ENCODE data around the gene FTHL17. TPM values are rescaled to one million over a fixed set of nuclear protein-coding genes. Genes with fewer than 3 reads are reported as not detected.

FTHL17 gene
- total RNA-seq, 1 donor from 2014 or later = not detected

DNA sequence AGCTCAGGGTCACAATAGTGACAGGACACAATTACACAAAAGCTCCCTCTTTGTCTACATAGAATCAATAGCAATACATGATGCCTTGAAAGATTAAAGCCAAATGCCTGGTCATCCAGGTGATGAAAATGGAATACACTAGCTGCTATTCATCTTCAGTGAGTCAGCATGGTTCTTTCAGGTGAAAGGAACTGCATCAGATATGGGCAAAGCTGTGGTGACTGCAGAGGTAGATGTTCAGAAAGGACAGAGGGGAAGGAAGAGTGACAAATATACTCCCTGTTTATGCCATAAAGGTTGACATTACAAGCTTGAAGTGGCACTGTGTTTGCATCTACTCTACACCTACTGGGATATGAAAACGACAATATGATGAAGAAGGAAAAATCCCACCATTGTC, 20.0 kb upstream of the FTHL17 start:
- Histone ChIP-seq H3K9me3 (ENCODE audit: insufficient read depth, low read depth, low read length) (no peaks in the 10 kb centered on the region), H3K27ac (ENCODE audit: low read depth, low read length) (no peak overlapping the region), H3K4me1 (ENCODE audit: insufficient read depth, low read length) (no peaks in the 10 kb centered on the region), H3K9ac (ENCODE audit: low read length) (no peak overlapping the region), H2AFZ (ENCODE audit: low read depth, low read length) (no peak overlapping the region), H3K79me2 (ENCODE audit: insufficient read depth, low read length) (no peaks in the 10 kb centered on the region), H3K4me3 (ENCODE audit: insufficient read depth, low read depth, low read length) (no peak overlapping the region), H4K20me1 (ENCODE audit: insufficient read depth, low read length) (no peaks in the 10 kb centered on the region), H3K27me3 (ENCODE audit: insufficient read depth, low read length) (no peaks in the 10 kb centered on the region), H3K4me2 (ENCODE audit: low read length) (no peak overlapping the region), H3K36me3 (ENCODE audit: insufficient read depth, low read length) (no peaks in the 10 kb centered on the region)
- Mint-ChIP-seq H3K4me1 (ENCODE audit: low read depth, unreplicated experiment) (no peaks in the 10 kb centered on the region), H3K27ac (ENCODE audit: unreplicated experiment) (no peak overlapping the region), H3K9me3 (ENCODE audit: unreplicated experiment) (no peaks in the 10 kb centered on the region), H3K27me3 (ENCODE audit: low read depth, unreplicated experiment) (no peaks in the 10 kb centered on the region), H3K36me3 (ENCODE audit: low read depth, unreplicated experiment) (no peaks in the 10 kb centered on the region), H3K4me3 (ENCODE audit: unreplicated experiment) (no peak overlapping the region)
- DNase-seq (ENCODE audit: low read depth) (no peak), FAIRE-seq (no peak)
- TF ChIP-seq, protein P1, sequence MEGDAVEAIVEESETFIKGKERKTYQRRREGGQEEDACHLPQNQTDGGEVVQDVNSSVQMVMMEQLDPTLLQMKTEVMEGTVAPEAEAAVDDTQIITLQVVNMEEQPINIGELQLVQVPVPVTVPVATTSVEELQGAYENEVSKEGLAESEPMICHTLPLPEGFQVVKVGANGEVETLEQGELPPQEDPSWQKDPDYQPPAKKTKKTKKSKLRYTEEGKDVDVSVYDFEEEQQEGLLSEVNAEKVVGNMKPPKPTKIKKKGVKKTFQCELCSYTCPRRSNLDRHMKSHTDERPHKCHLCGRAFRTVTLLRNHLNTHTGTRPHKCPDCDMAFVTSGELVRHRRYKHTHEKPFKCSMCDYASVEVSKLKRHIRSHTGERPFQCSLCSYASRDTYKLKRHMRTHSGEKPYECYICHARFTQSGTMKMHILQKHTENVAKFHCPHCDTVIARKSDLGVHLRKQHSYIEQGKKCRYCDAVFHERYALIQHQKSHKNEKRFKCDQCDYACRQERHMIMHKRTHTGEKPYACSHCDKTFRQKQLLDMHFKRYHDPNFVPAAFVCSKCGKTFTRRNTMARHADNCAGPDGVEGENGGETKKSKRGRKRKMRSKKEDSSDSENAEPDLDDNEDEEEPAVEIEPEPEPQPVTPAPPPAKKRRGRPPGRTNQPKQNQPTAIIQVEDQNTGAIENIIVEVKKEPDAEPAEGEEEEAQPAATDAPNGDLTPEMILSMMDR (IDR thresholded peaks at IDR 0.05; ENCODE audit: insufficient read depth, low read depth, low read length) = no peak

DNA sequence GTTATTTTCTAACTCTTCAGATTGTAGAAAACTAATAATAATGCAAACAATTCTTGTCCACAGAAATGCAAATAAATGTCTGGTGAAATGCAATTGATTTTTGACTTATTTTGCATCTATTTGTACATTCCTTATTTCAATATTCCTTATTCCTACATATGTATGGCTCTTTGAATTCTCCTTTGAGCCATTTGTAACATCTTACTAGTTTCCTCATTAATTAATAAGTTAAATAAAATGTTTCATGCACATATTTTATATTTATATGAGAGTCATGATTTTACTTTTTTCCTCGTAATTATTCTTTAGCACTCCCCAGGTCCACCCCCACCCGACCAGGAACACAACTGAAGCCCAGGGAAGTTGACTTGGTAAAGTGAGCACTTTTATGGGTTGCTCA, 2.7 kb upstream of the FTHL17 start:
- DNase-seq (ENCODE audit: low read depth) = no peak
- H3K27ac Mint-ChIP-seq (ENCODE audit: unreplicated experiment) = no peak overlapping the region
- H3K4me3 Mint-ChIP-seq (ENCODE audit: unreplicated experiment) = no peak overlapping the region
- H2AFZ ChIP-seq (ENCODE audit: low read depth, low read length) = no peak overlapping the region
- H3K27me3 ChIP-seq (ENCODE audit: insufficient read depth, low read length) = no peaks in the 10 kb centered on the region
- H3K27me3 Mint-ChIP-seq (ENCODE audit: low read depth, unreplicated experiment) = no peaks in the 10 kb centered on the region
- H4K20me1 ChIP-seq (ENCODE audit: insufficient read depth, low read length) = no peaks in the 10 kb centered on the region
- H3K36me3 ChIP-seq (ENCODE audit: insufficient read depth, low read length) = no peaks in the 10 kb centered on the region
- no peaks in the 10 kb centered on the region for H3K36me3 Mint-ChIP-seq (ENCODE audit: low read depth, unreplicated experiment)
- H3K9ac ChIP-seq (ENCODE audit: low read length) = no peak overlapping the region
- H3K4me2 ChIP-seq (ENCODE audit: low read length) = no peak overlapping the region
- H3K27ac ChIP-seq (ENCODE audit: low read depth, low read length) = no peak overlapping the region
- no peaks in the 10 kb centered on the region for H3K9me3 ChIP-seq (ENCODE audit: insufficient read depth, low read depth, low read length)
- H3K4me3 ChIP-seq (ENCODE audit: insufficient read depth, low read depth, low read length) = no peak overlapping the region
- no peak for TF ChIP-seq EZH2 (IDR thresholded peaks at IDR 0.05; ENCODE audit: insufficient read depth, low read length)
- TF ChIP-seq, protein P1 (IDR thresholded peaks at IDR 0.05; ENCODE audit: insufficient read depth, low read depth, low read length) = no peak
- H3K79me2 ChIP-seq (ENCODE audit: insufficient read depth, low read length) = no peaks in the 10 kb centered on the region
- no peak for FAIRE-seq
- H3K4me1 Mint-ChIP-seq (ENCODE audit: low read depth, unreplicated experiment) = no peaks in the 10 kb centered on the region
- no peaks in the 10 kb centered on the region for H3K9me3 Mint-ChIP-seq (ENCODE audit: unreplicated experiment)
- no peaks in the 10 kb centered on the region for H3K4me1 ChIP-seq (ENCODE audit: insufficient read depth, low read length)

DNA sequence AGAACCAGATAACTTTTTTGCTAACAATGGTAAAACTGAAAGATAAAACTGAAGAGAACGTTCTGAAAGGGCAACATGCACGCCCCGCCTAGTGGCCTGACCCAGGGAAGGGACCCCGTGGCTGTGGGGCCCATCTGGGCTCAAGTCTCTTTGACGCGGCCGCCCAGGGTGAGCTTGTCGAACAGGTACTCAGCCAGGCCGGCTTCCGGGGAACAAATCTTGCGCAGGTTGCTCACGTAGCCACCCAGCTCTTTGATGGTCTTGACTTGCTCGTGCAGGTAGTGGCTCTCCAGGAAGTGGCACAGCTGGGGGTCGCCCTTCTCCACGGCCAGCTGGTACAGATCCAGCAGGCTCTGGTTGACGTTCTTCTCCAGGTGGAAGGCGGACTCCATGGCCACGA, 579 bp downstream of the FTHL17 start:
- Histone ChIP-seq H3K9me3 (ENCODE audit: insufficient read depth, low read depth, low read length) (no peaks in the 10 kb centered on the region), H3K79me2 (ENCODE audit: insufficient read depth, low read length) (no peaks in the 10 kb centered on the region), H3K36me3 (ENCODE audit: insufficient read depth, low read length) (no peaks in the 10 kb centered on the region), H3K27ac (ENCODE audit: low read depth, low read length) (no peak overlapping the region), H3K4me1 (ENCODE audit: insufficient read depth, low read length) (no peaks in the 10 kb centered on the region), H4K20me1 (ENCODE audit: insufficient read depth, low read length) (no peaks in the 10 kb centered on the region), H2AFZ (ENCODE audit: low read depth, low read length) (no peak overlapping the region), H3K4me3 (ENCODE audit: insufficient read depth, low read depth, low read length) (no peak overlapping the region), H3K27me3 (ENCODE audit: insufficient read depth, low read length) (no peaks in the 10 kb centered on the region), H3K9ac (ENCODE audit: low read length) (no peak overlapping the region), H3K4me2 (ENCODE audit: low read length) (no peak overlapping the region)
- H3K27me3 Mint-ChIP-seq (ENCODE audit: low read depth, unreplicated experiment) = no peaks in the 10 kb centered on the region
- FAIRE-seq (no peak), DNase-seq (ENCODE audit: low read depth) (no peak)
- no peak overlapping the region for H3K27ac Mint-ChIP-seq (ENCODE audit: unreplicated experiment)
- no peaks in the 10 kb centered on the region for H3K36me3 Mint-ChIP-seq (ENCODE audit: low read depth, unreplicated experiment)
- TF ChIP-seq, protein P1 (IDR thresholded peaks at IDR 0.05; ENCODE audit: insufficient read depth, low read depth, low read length) = no peak
- TF ChIP-seq EZH2 (IDR thresholded peaks at IDR 0.05; ENCODE audit: insufficient read depth, low read length) = no peak
- H3K9me3 Mint-ChIP-seq (ENCODE audit: unreplicated experiment) = no peaks in the 10 kb centered on the region
- H3K4me1 Mint-ChIP-seq (ENCODE audit: low read depth, unreplicated experiment) = no peaks in the 10 kb centered on the region
- no peak overlapping the region for H3K4me3 Mint-ChIP-seq (ENCODE audit: unreplicated experiment)
